GM21390 (cell line): ENCODE measurements around the gene SLC9A8.

ENCODE experiments used
- ATAC-seq: cut with Tn5 transposase; IDR thresholded peaks from one replicate; pipeline ENCODE4 v1.9.1; 2021; ENCODE audit not compliant: unreplicated experiment

SLC9A8 gene

GRCh38 chr20:49871391-49871948 is 58.8 kb downstream of the SLC9A8 start:
- no peak for ATAC-seq

GRCh38 chr20:49872056-49872455 is 59.4 kb downstream of the SLC9A8 start:
- ATAC-seq = no peak

GRCh38 chr20:49874696-49875095 is 62.1 kb downstream of the SLC9A8 start:
- no peak for ATAC-seq

- no peak for ATAC-seq
Measured at GRCh38 chr20:49877386-49877921, 64.8 kb downstream of the SLC9A8 start.

- ATAC-seq = no peak
Measured at GRCh38 chr20:49878977-49879376, 66.3 kb downstream of the SLC9A8 start.

- ATAC-seq = no peak
Measured at GRCh38 chr20:49880177-49880576, 67.5 kb downstream of the SLC9A8 start.

GRCh38 chr20:49880724-49881445 is 68.3 kb downstream of the SLC9A8 start:
- no peak for ATAC-seq

GRCh38 chr20:49882171-49882970 is 69.7 kb downstream of the SLC9A8 start:
- ATAC-seq = no peak

GRCh38 chr20:49883246-49883802 is 70.7 kb downstream of the SLC9A8 start:
- ATAC-seq = no peak

GRCh38 chr20:49885558-49886332 is 73.1 kb downstream of the SLC9A8 start:
- ATAC-seq = no peak

- no peak for ATAC-seq
Measured at GRCh38 chr20:49886571-49887213, 74.1 kb downstream of the SLC9A8 start.

GRCh38 chr20:49887251-49888211 is 74.9 kb downstream of the SLC9A8 start:
- ATAC-seq = no peak

GRCh38 chr20:49888212-49889000 is 75.8 kb downstream of the SLC9A8 start:
- ATAC-seq = no peak

GRCh38 chr20:49889001-49889934 is 76.6 kb downstream of the SLC9A8 start:
- ATAC-seq = no peak

- ATAC-seq = no peak
Measured at GRCh38 chr20:49889935-49890333, 77.3 kb downstream of the SLC9A8 start.

GRCh38 chr20:49890471-49891361 is 78.1 kb downstream of the SLC9A8 start:
- no peak for ATAC-seq
